Erythroblast (primary cell): ENCODE data around the gene SPTLC3.

Source experiments
- DNase-seq, 2 experiments: peaks; one replicate each; lab custom pipeline; 2025; lab: John Stamatoyannopoulos, UW
- GATA1 ChIP-seq: IDR thresholded peaks from 2 replicates; pipeline ENCODE4 v1.6.1; 2011; ENCODE audit warnings: low read depth, mild to moderate bottlenecking, control low read depth, low read length, moderate library complexity
- POLR2A ChIP-seq: IDR thresholded peaks from 2 replicates; pipeline ENCODE4 v1.6.1; 2011; ENCODE audit warnings: mild to moderate bottlenecking, low read length

Gene SPTLC3

GRCh38 chr20:13082378-13082777 is 73.6 kb downstream of the SPTLC3 start:
- TF ChIP-seq POLR2A, result no peak
- no peak for TF ChIP-seq GATA1
- DNase-seq, result no peak

- DNase-seq, result no peak
- no peak for TF ChIP-seq GATA1
- TF ChIP-seq POLR2A, result no peak
Measured at GRCh38 chr20:13085275-13085674, 76.5 kb downstream of the SPTLC3 start.

- TF ChIP-seq GATA1 (no peak), POLR2A (no peak)
- DNase-seq, result no peak
Measured at GRCh38 chr20:13089950-13090469, 81.2 kb downstream of the SPTLC3 start.

- no peak for TF ChIP-seq POLR2A
- no peak for TF ChIP-seq GATA1
- DNase-seq, result no peak
Measured at GRCh38 chr20:13092111-13092510, 83.3 kb downstream of the SPTLC3 start.

GRCh38 chr20:13094976-13095375 is 86.2 kb downstream of the SPTLC3 start:
- no peak for TF ChIP-seq POLR2A
- TF ChIP-seq GATA1, result no peak

GRCh38 chr20:13098720-13099355 is 90.1 kb downstream of the SPTLC3 start:
- no peak for TF ChIP-seq POLR2A
- no peak for TF ChIP-seq GATA1
- DNase-seq, result no peak

More at GRCh38 chr20:13094976-13095375, 86.2 kb downstream of the SPTLC3 start:
- no peak for DNase-seq

- no peak for DNase-seq
- TF ChIP-seq POLR2A (no peak), GATA1 (no peak)
Measured at GRCh38 chr20:13099676-13100075, 90.9 kb downstream of the SPTLC3 start.

GRCh38 chr20:13101276-13101675 is 92.5 kb downstream of the SPTLC3 start:
- no peak for TF ChIP-seq POLR2A
- no peak for TF ChIP-seq GATA1
- no peak for DNase-seq

GRCh38 chr20:13101706-13102105 is 92.9 kb downstream of the SPTLC3 start:
- no peak for TF ChIP-seq POLR2A
- TF ChIP-seq GATA1, result no peak
- no peak for DNase-seq

- TF ChIP-seq GATA1, result no peak
- no peak for TF ChIP-seq POLR2A
- DNase-seq, result no peak
Measured at GRCh38 chr20:13102237-13102636, 93.5 kb downstream of the SPTLC3 start.

- DNase-seq, result no peak
- no peak for TF ChIP-seq POLR2A
- no peak for TF ChIP-seq GATA1
Measured at GRCh38 chr20:13102694-13103093, 93.9 kb downstream of the SPTLC3 start.

GRCh38 chr20:13105039-13105438 is 96.3 kb downstream of the SPTLC3 start:
- no peak for TF ChIP-seq GATA1
- no peak for TF ChIP-seq POLR2A
- DNase-seq, result no peak

- TF ChIP-seq POLR2A (no peak), GATA1 (no peak)
- DNase-seq, result peak; percentile 7 to 32
Measured at GRCh38 chr20:13105864-13106457, 97.2 kb downstream of the SPTLC3 start.

GRCh38 chr20:13109658-13110057 is 100.9 kb downstream of the SPTLC3 start:
- no peak for DNase-seq

GRCh38 chr20:13110796-13111195 is 102.0 kb downstream of the SPTLC3 start:
- DNase-seq, result no peak
- TF ChIP-seq GATA1, result no peak
- TF ChIP-seq POLR2A, result no peak

More at GRCh38 chr20:13109658-13110057, 100.9 kb downstream of the SPTLC3 start:
- TF ChIP-seq GATA1, result no peak
- no peak for TF ChIP-seq POLR2A
